Prostate gland (tissue), 2 donors: ENCODE results near the gene CYBC1.

Experiments
- CTCF ChIP-seq, 4 experiments: fragments of 200-600 bp in 2 of 4; fragments of 450-650 bp in 2 of 4; sonication (generic) in 2 of 4; IDR thresholded peaks; 1 replicate in 3 of 4; 2 replicates in 1 of 4; pipeline ENCODE4 v1.5.1; 2016 to 2019; ENCODE audit warnings: antibody characterized with exemption in 4 of 4, mild to moderate bottlenecking in 2 of 4, moderate library complexity in 2 of 4
- POLR2A ChIP-seq: fragments of 450-650 bp; IDR thresholded peaks from one replicate; pipeline ENCODE4 v1.6.1; 2016; ENCODE audit warnings: antibody characterized with exemption, mild to moderate bottlenecking

GRCh38 chr17:82447876-82448275 is 2.7 kb downstream of the CYBC1 start:
- TF ChIP-seq CTCF (IDR thresholded peaks at IDR 0.05) = no peak
- TF ChIP-seq POLR2A = no peak
